Astrocyte (in vitro differentiated cells and primary cell): ENCODE results near the gene VPREB3. TPM values are rescaled to one million over a fixed set of nuclear protein-coding genes. Genes with fewer than 3 reads are reported as not detected.

ENCODE experiments used
- DNase-seq: peaks from one replicate; pipeline ENCODE4 v3.0.0-alpha.2; 2010; ENCODE audit warnings: low read depth
- FAIRE-seq: peaks from 2 replicates; lab custom pipeline; 2011; peaks lifted over from hg19 to GRCh38; lab: Jason Lieb, UNC
- H2AFZ ChIP-seq: 2 replicates; pipeline ENCODE4 v1.6.0; 2012; ENCODE audit warnings: low read depth, low read length, inconsistent platforms
- H3K27ac ChIP-seq: 2 replicates; pipeline ENCODE4 v1.5.1; 2011; ENCODE audit warnings: low read depth, low read length, inconsistent platforms
- H3K27me3 ChIP-seq: 2 replicates; pipeline ENCODE4 v1.6.0; 2011; ENCODE audit warnings: low read length, inconsistent platforms; ENCODE audit not compliant: insufficient read depth
- H3K36me3 ChIP-seq: 2 replicates; pipeline ENCODE4 v1.5.1; 2011; ENCODE audit warnings: low read length, inconsistent platforms; ENCODE audit not compliant: insufficient read depth
- H3K4me1 ChIP-seq: 2 replicates; pipeline ENCODE4 v1.5.1; 2011; ENCODE audit warnings: low read length, inconsistent platforms; ENCODE audit not compliant: insufficient read depth
- H3K4me2 ChIP-seq: 2 replicates; pipeline ENCODE4 v1.6.0; 2012; ENCODE audit warnings: low read length, inconsistent platforms
- H3K4me3 ChIP-seq: 2 replicates; pipeline ENCODE4 v1.5.1; 2011; ENCODE audit warnings: low read depth, mild to moderate bottlenecking, low read length, inconsistent platforms; ENCODE audit not compliant: insufficient read depth
- H3K79me2 ChIP-seq: 2 replicates; pipeline ENCODE4 v1.6.0; 2012; ENCODE audit warnings: mild to moderate bottlenecking, low read length, inconsistent platforms; ENCODE audit not compliant: insufficient read depth
- H3K9ac ChIP-seq: 2 replicates; pipeline ENCODE4 v1.6.0; 2012; ENCODE audit warnings: mild to moderate bottlenecking, low read length, inconsistent platforms
- H3K9me3 ChIP-seq: 2 replicates; pipeline ENCODE4 v1.5.1; 2012; ENCODE audit warnings: low read depth, mild to moderate bottlenecking, low read length, inconsistent platforms; ENCODE audit not compliant: insufficient read depth
- H4K20me1 ChIP-seq: 2 replicates; pipeline ENCODE4 v1.6.0; 2012; ENCODE audit warnings: low read length, inconsistent platforms; ENCODE audit not compliant: insufficient read depth
- H3K27ac Mint-ChIP-seq: one replicate; pipeline ENCODE4 v1.8.0; 2021; ENCODE audit warnings: mild to moderate bottlenecking, mixed read lengths; ENCODE audit not compliant: unreplicated experiment
- H3K27me3 Mint-ChIP-seq: one replicate; pipeline ENCODE4 v1.8.0; 2021; ENCODE audit warnings: low read depth, mixed read lengths; ENCODE audit not compliant: unreplicated experiment
- H3K36me3 Mint-ChIP-seq: one replicate; pipeline ENCODE4 v1.8.0; 2021; ENCODE audit warnings: low read depth, mixed read lengths; ENCODE audit not compliant: unreplicated experiment
- H3K4me1 Mint-ChIP-seq: one replicate; pipeline ENCODE4 v1.8.0; 2021; ENCODE audit warnings: low read depth, mixed read lengths; ENCODE audit not compliant: unreplicated experiment
- H3K4me3 Mint-ChIP-seq: one replicate; pipeline ENCODE4 v1.8.0; 2021; ENCODE audit warnings: mild to moderate bottlenecking, moderate library complexity, mixed read lengths; ENCODE audit not compliant: unreplicated experiment
- H3K9me3 Mint-ChIP-seq: one replicate; pipeline ENCODE4 v1.8.0; 2021; ENCODE audit warnings: mild to moderate bottlenecking, mixed read lengths; ENCODE audit not compliant: unreplicated experiment
- CTCF ChIP-seq: IDR thresholded peaks from 2 replicates; pipeline ENCODE4 v1.5.1; 2011; ENCODE audit warnings: low read depth, mild to moderate bottlenecking, inconsistent platforms, low read length, moderate library complexity; ENCODE audit not compliant: insufficient read depth
- EZH2 ChIP-seq: IDR thresholded peaks from 2 replicates; pipeline ENCODE4 v1.6.1; 2012; ENCODE audit warnings: mild to moderate bottlenecking, low read length, inconsistent platforms; ENCODE audit not compliant: insufficient read depth
- total RNA-seq: library from RNA; stranded (reverse); gene quantifications from 2 replicates; pipeline ENCODE4 v1.2.1, GENCODE V29; 2021

VPREB3 gene
- total RNA-seq, 1 donor from 2014 or later, result 0.50 TPM

DNA sequence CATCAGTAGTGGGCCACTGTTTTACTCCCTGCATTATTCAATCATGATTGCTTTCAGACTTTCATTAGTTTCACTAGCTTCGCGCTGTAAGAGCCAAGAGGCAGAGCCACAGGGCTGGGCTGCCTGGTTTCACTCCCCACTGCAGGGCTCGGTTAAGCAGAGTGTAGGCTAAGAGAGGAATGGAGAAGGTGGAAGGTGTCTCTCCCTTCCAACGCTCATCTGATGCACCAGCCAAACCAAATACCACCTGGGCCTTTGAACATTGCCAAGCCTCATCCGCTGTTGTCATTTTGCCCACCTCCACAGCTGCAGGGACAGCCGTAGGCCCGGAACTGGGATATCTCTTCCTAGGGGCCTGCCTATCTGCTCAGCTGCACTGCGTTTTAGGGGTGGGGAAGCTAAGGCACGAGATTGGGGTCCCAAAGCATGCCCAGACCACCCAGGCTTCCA is 32.1 kb upstream of the VPREB3 start:
- peak overlapping the region; percentile 43 for H2AFZ ChIP-seq
- no peak for FAIRE-seq

DNA sequence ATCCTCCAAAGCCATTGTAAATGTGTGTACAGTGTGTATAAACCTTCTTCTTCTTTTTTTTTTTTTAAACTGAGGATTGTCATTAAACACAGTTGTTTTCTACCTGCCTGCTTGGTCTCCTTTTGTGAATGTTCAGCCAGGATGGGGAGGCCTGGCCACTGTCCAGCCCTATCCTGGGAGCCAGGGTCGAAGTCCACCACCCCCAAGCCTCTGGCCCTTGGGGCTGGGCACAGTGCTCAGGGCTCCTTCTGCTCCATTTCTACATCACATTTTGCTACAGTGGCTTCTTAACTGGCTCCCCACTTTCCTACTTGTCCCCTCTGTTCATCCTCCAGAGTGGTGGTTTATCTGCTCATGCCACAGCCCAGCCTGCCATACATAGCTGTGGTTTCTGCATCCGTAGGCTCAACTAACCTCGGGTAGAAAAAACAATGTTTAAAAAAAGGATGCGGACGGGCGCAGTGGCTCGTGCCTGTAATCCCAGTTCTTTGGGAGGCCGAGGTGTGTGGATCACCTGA is 30.0 kb upstream of the VPREB3 start:
- peak; percentile 68 for DNase-seq
- FAIRE-seq, result no peak
- peak overlapping the region; percentile 63 for H3K27ac Mint-ChIP-seq
- H3K27me3 Mint-ChIP-seq, result peaks cover 4% of the 10 kb centered on the region
- H3K36me3 Mint-ChIP-seq, result peaks cover 9% of the 10 kb centered on the region
- H3K9me3 ChIP-seq, result no peaks in the 10 kb centered on the region
- no peak overlapping the region for H3K27ac ChIP-seq
- H3K9me3 Mint-ChIP-seq, result no peaks in the 10 kb centered on the region
- H3K27me3 ChIP-seq, result no peaks in the 10 kb centered on the region
- peaks cover 27% of the 10 kb centered on the region for H3K4me1 ChIP-seq
- peaks cover 20% of the 10 kb centered on the region for H4K20me1 ChIP-seq
- no peak overlapping the region for H2AFZ ChIP-seq
- TF ChIP-seq EZH2 (no peak), CTCF (no peak)
- H3K79me2 ChIP-seq, result peaks cover 20% of the 10 kb centered on the region
- H3K36me3 ChIP-seq, result peaks cover 1% of the 10 kb centered on the region
- no peak overlapping the region for H3K4me3 ChIP-seq
- H3K9ac ChIP-seq, result no peak overlapping the region
- H3K4me1 Mint-ChIP-seq, result peaks cover 21% of the 10 kb centered on the region
- H3K4me2 ChIP-seq, result peak overlapping the region; percentile 59
- peak overlapping the region; percentile 70 for H3K4me3 Mint-ChIP-seq

More for the DNA sequence above, 32.1 kb upstream of the VPREB3 start:
- peak overlapping the region; percentile 86 for H3K4me3 ChIP-seq
- peaks cover 40% of the 10 kb centered on the region for H4K20me1 ChIP-seq
- Mint-ChIP-seq H3K27me3 (no peaks in the 10 kb centered on the region), H3K36me3 (peaks cover 3% of the 10 kb centered on the region), H3K27ac (peak overlapping the region; percentile 78), H3K9me3 (no peaks in the 10 kb centered on the region), H3K4me3 (peak overlapping the region; percentile 80), H3K4me1 (peaks cover 26% of the 10 kb centered on the region)
- no peaks in the 10 kb centered on the region for H3K27me3 ChIP-seq
- H3K4me1 ChIP-seq, result peaks cover 25% of the 10 kb centered on the region
- no peaks in the 10 kb centered on the region for H3K9me3 ChIP-seq
- peak overlapping the region; percentile 98 for H3K27ac ChIP-seq
- peaks cover 2% of the 10 kb centered on the region for H3K36me3 ChIP-seq
- TF ChIP-seq EZH2, result no peak
- TF ChIP-seq CTCF, result no peak
- H3K79me2 ChIP-seq, result peaks cover 41% of the 10 kb centered on the region
- peak overlapping the region; percentile 99 for H3K9ac ChIP-seq
- H3K4me2 ChIP-seq, result peak overlapping the region; percentile 97
- DNase-seq, result no peak
